GM19351 (cell line): Measurements from ENCODE around the gene DACT3.

Experiments used
- ATAC-seq: cut with Tn5 transposase; IDR thresholded peaks from one replicate; pipeline ENCODE4 v1.9.1; 2021; ENCODE audit warnings: mild to moderate bottlenecking, moderate library complexity; ENCODE audit not compliant: unreplicated experiment

The DACT3 gene

DNA sequence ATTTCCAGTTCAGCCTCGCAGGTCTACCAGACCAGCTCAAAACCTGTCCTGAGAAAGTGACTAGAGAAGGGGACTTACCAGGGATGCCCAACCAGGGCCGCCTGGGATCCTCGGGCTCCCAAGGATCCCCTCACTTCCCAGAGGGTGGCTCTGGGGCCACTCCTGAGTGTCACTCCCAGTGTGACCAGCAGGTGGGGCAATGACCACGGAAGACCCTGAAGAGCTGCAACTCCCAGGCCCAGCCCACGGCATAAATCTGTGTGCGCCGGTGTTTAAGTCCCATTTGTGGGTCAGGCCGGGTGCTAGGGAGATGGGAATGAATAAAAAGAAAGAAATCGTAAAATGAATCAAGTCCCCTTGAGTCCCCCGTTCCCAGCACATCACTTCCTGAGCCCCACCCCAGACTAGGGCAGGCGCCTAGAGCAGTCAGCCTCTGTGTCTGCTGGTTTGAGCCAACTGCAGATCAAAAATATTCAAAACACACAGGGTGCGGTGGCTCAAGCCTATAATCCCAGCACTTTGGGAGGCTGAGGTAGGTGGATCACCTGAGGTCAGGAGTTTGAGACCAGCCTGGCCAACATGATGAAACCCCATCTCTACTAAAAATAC is 46.8 kb downstream of the DACT3 start:
- no peak for ATAC-seq

DNA sequence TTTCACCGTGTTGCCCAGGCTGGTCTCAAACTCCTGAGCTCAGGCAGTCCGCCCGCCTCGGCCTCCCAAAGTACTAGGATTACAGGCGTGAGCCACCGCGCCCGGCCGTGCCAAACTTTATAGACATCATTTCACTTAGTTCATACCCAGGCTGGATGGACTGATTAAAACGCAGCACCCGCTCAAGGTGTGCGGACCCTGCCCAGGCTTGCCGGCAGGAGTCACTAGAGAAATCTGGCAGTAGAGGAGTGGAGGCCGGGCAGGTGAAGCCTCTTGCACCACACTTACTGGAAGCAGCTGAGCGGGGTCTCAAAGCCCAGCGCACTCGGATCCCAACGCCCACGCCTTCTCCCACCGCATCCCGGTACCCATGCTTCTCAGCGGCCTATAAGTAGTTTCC is 47.5 kb downstream of the DACT3 start:
- ATAC-seq: no peak

DNA sequence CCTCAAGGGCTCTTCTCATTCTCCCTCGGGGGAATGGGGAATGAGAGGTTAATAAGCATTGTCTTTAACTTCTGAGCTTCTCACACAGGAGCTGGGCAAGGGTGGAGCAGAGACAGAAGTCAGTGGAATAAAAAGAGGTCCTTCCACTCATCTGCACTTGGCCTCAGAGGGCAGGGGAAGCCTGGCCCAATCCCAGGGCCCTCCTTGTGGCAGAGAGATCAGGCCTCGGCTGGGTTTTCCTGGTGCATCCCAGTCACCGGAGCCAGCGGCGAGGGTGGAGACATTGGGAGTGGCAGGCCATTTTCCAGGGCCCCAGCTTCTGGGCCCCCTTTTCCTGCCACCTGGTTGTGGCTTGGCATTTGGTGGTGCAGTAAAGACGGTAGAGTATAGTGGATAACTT is 49.2 kb downstream of the DACT3 start:
- ATAC-seq: no peak

DNA sequence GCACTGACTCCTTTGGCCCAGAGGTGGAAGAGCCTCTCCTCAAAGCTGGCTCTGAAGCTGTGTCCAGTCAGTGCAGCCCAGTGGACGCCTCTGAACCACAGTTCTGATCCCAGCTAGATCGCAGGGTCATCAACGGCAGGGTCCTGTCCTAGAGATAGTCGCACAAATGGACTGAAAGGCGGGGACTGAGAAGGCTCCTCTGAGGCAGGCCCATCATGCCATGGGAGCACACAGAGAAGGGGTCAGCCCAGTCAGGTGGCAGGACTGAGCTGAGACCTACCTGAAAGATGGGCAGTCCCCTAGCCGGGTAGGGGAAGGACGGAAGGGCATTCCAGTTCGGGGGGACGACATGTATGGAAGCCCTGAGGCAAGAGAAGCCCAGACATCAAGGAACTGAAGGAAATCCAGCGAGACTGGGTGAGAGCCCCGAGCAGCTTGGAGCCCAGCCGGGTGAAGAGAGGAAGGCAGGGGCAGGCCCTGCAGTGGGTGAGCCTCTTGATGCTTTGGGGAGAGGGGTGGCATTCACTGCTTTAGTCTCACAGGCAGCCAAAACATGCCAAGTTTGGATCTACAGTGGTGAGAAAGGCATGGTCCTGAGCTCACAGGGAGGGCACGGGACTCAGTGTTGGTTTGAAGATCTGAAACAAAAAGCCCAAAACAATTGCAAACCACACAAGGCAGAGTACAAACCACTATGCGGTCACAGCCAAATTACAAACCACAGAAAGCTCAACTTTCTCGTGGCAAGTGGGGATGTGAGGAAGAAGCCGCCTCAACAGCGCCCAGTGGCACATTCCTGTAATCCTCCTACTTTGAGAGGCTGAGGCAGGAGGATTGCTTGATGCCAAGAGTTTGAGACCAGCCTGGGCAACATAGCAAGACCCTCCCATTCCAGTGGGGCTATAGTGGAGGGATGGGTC is 49.9 kb downstream of the DACT3 start:
- no peak for ATAC-seq

DNA sequence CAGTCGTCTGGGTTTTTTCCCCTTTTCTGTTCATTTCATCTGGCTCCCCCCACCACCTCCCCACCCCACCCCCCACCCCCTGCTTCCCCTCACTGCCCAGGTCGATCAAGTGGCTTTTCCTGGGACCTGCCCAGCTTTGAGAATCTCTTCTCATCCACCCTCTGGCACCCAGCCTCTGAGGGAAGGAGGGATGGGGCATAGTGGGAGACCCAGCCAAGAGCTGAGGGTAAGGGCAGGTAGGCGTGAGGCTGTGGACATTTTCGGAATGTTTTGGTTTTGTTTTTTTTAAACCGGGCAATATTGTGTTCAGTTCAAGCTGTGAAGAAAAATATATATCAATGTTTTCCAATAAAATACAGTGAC is 50.6 kb downstream of the DACT3 start:
- no peak for ATAC-seq

DNA sequence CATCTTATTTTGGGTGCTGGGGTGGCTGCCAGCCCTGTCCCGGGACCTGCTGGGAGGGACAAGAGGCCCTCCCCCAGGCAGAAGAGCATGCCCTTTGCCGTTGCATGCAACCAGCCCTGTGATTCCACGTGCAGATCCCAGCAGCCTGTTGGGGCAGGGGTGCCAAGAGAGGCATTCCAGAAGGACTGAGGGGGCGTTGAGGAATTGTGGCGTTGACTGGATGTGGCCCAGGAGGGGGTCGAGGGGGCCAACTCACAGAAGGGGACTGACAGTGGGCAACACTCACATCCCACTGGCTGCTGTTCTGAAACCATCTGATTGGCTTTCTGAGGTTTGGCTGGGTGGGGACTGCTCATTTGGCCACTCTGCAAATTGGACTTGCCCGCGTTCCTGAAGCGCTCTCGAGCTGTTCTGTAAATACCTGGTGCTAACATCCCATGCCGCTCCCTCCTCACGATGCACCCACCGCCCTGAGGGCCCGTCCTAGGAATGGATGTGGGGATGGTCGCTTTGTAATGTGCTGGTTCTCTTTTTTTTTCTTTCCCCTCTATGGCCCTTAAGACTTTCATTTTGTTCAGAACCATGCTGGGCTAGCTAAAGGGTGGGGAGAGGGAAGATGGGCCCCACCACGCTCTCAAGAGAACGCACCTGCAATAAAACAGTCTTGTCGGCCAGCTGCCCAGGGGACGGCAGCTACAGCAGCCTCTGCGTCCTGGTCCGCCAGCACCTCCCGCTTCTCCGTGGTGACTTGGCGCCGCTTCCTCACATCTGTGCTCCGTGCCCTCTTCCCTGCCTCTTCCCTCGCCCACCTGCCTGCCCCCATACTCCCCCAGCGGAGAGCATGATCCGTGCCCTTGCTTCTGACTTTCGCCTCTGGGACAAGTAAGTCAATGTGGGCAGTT is 51.2 kb downstream of the DACT3 start:
- no peak for ATAC-seq

DNA sequence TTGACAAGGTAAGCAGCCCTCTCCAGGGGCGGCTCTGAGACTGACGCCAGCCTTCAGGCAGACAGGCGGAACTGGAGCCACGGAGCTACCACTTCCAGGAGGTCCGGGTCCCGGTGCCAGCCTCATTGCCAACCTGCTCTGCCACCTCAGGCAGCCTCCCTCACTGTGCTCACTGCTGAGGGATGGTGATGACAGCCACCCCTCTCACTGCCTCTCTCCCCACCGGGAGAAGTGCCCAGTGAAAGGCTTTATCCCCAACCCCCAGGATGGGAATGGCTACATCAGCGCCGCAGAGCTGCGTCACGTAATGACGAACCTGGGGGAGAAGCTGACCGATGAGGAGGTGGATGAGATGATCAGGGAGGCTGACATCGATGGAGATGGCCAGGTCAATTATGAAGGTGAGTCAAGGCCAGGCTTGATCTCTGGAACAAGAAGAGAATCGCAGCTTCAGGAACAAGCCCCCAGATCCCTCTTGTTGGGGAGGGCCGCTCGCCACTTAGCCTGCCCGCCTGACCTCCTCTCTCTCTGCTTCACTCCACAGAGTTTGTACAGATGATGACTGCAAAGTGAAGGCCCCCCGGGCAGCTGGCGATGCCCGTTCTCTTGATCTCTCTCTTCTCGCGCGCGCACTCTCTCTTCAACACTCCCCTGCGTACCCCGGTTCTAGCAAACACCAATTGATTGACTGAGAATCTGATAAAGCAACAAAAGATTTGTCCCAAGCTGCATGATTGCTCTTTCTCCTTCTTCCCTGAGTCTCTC is 52.2 kb downstream of the DACT3 start:
- no peak for ATAC-seq

DNA sequence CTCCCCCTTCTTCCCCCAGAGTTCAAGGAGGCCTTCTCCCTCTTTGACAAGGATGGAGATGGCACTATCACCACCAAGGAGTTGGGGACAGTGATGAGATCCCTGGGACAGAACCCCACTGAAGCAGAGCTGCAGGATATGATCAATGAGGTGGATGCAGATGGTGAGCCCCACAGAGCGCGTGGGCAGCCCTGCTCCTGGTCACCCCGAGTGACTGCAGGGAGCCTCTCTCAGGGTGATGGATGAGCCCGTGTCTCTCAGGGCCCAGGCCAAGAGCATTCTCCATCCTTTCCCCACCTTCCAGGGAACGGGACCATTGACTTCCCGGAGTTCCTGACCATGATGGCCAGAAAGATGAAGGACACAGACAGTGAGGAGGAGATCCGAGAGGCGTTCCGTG is 52.8 kb downstream of the DACT3 start:
- no peak for ATAC-seq

DNA sequence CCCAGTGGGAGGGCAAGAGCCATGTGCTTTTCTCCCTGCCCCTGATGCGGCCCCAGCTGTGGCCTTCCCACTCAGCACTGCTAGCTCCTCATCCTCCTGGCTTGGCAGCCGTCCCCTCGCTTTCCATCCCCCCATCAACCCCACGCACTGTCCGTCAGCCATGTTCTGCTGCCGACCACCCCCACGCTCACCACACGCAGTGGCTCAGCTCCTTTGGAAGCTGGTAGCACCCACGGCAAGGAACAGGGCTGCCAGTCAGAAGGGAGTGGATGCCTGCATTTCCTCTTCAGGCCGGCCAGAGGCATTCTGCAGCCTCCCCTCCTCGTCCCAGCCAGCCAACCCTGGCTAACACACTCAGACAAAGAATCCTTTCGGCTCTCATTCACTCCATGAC is 53.5 kb downstream of the DACT3 start:
- no peak for ATAC-seq

DNA sequence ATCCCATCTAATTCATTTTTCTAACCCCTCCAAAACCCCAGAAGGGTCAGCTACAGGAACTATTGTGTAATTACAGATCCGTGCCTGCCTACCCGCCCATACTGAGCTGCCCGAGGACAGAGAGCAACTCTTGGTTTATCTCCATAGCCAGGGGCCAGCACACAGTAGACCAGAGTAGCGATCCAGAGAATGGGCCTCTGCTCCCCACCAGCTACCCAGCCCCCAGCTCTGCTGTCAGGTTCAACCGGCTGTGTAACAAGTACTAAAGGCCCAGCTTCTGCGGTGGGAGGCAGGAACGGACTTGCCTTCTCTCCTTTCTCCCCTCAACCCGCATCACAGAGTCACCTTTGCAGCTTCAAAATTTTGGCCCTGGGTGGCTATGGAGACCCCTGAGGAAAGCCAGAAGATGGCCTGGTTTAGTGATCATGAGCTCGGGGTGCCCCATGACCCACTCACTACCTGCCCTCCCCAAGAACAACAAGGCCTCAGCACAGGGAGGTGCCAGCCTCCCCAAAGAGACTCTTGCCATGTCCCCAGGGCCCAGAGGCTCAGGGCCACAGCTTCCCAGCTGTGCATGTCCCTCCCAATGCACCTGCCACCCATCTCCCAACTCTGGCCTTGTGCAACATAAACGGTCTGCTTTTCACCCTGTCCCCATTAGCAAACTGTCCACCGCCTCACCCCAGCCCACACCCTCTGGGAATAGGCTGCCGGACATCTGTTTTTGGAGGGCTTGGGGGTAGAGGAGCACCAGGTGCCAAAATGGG is 54.1 kb downstream of the DACT3 start:
- ATAC-seq: no peak

DNA sequence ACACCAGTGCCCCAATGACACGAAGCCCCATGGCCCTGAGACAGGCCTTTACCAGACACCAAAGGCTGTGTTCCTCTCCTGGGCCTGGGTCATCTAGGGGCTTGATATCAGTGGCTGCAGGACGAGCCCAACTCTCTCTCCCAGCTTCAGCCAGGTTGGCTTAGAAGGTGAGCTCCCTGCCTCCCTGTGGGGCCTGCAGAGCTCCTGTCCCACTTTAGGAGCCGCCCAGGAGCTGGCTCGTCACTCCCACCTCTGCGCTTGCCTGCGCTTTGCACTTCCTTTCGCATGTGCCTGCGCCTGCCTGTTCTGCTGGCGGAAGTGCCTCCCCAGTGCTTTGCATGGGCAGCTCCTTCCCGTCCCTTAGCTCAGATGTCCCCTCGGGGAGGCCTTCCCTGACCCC is 55.0 kb downstream of the DACT3 start:
- ATAC-seq: no peak

DNA sequence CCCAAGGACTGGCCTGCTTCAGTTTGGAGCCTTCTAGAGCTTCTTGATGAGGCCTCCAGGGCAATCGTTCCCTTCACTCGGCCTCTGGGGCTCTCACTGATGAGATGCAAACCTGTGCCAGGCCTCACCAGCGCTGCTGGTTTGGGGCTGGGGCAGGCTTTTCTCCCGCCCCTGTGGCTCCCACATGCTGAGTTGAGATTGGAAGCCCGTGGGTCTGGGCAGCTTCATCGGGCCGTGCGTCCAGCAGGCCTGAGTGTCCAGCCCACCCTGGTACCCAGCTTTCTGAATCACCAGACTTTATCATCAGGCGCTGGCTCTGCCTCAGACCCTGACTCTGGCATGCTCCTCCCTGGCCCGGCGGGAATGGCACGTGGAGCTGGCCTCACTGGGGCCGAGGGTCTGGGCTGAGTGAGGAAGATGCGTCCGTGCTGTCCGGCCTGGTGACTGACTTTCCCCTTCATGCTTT is 55.6 kb downstream of the DACT3 start:
- no peak for ATAC-seq

DNA sequence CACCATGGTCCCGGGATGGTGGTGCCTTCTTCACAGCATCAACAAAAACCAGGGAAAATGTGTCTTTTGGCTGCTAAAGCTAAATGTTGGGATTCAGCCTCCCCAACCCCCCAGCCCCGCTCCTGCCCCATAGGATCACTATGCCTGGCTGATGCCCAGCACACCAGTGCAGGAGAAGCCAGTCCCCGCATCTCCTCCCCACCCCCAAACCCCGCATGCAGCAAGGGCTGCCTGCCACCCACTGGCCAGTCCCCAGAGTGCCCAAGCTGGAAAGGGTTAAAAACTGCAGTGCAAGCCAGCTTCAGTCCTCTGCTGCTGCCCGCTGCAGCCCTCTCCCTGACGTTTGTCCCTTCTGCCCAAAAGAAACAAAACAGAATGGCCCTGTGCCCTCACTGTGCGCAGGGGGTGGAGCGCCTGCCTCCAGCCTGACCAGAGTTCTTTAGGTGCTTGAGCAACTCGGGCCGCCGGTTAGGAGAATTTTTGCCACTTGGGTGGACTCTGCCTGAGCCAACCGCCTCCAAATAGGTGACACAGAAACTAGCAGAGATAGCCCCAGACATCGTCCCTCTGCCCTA is 56.1 kb downstream of the DACT3 start:
- ATAC-seq: no peak

DNA sequence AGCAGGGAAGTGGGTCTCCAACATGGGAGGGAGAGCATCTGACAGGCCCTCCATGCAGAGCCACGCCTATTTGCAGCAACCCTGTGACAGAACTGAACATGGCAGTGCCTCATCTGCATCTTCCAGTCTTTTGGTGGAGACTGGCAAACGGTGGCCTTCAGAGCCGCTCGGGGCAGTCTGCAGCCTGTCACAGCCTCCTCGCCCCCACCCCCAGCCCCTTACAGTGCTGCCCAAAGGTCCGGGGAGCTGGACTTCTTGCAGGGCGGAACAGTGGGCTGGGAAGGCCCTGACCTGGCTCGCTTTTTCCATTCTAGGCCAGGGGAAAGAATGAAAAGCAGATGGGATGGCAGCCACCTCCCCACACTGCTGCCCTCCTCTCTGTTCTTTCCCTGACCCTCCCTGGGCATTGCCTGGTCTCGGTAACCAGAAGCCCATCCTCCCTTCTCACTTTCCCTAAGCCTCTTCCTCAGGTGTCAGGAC is 57.2 kb downstream of the DACT3 start:
- no peak for ATAC-seq

DNA sequence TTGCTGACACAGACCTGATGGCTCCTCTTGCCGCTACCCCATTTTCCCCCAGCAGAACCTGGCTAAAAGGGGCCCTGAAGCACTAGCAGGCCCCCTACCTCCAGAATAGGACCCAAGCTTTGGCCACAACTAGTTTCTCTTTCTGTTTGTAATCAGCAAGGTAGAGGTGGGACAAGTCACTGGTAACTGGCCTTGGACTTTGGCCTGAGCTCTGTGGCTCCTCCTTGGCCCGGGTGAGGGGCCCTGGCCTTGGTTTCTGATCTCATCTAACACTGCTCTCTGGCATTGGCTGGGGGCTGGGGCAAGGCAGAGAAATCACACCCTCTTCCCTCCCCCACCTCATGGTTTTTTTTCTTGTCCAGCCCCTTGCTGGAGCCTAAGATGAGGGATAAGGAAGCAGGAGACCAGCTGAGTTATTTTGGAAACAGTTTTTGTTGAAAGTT is 57.8 kb downstream of the DACT3 start:
- no peak for ATAC-seq

DNA sequence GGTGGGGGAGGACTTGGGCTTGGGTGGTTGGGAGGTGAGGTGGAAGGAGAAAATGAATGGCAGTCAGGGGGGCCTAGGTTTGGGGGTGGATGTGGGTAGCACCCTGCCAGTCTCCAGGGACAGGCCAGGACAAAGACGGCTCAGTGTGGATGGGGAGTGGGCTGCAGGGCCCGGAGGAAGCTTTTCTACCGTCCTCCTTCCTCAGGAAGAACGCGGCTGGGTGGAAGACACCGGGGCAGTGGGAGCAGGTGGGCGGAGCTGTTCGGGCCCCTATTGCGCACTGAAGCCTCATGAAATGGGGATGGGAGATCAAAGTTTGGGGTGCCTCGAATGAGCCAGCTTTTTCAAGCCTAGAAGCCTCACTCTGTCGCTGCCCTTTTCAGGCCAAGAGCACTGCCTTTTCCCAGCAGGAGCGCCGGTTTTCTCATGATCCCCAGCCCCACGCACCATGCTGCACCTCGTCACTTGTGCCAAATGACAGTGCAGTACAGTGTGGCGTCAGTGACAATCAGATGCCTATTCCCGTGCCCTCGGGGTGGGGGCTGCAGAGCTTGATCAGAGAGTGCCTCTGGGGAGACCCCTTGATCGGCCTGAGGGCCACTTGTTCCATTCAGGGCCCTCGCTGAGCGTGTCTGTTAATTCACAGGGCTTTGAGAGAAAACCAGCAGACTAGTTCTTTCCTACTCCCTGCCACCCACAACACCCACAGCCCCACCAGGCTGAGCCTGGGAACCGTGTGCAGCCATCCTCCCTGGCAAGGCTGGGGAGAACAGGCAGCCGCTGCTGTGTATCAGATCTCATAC is 58.4 kb downstream of the DACT3 start:
- no peak for ATAC-seq

DNA sequence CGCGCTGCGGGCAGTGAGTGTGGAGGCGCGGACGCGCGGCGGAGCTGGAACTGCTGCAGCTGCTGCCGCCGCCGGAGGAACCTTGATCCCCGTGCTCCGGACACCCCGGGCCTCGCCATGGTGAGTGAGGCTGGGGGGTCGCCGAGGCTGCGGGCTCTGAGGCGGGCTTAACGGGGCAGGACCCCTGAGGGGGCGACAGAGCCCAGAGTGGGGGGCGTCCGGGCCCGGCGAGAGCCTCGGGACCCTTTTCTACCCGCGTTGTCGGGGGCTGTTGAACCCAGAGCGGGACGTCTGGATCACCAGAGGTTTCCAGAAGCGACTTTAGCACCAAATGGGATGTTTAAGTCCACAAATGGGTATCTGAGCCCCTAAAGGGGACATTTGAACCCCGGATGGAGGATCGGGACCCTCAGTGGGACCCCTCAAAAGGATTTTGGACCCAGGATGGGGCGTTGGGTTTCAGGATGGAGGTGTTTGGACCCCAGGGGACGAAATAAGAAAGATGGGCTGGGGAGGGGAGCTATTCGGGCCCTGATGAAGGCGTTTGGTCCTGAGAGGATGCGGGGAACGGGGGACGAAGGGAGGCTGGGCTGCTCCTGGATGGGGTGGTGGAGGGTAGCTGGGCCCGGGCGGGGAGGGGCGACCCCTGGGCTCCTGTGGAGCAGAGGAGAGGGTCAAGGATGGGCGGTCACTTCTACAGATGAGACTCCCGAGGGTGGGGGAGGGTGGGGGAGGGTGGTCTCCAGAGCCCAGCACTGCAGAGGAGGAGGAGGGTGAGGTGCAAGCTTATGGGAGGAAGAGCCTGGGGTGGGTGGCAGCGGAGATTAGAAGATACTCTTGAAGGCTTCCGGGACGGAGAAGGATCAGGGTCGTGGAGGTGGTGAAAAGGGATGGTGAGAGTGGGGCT is 59.4 kb downstream of the DACT3 start, which contains the start of gene CALM3:
TSS of gene CALM3 (plus strand) at position 13 of the 907 bp plus-strand sequence. CDS start at position 118, 105 bp downstream.
- no peak for ATAC-seq
